CD14-positive monocyte (primary cell): ENCODE results near the gene DPM2. TPM values are rescaled to one million over a fixed set of nuclear protein-coding genes. Genes with fewer than 3 reads are reported as not detected.
A peak's percentile ranks its signal among the peaks of the same experiment; 100 is the strongest.

Experiments used
- DNase-seq, 3 donors: peaks; one replicate each; pipeline ENCODE4 v3.0.0-alpha.2; 2011 to 2022
- H2AFZ ChIP-seq: 2 replicates; pipeline ENCODE4 v1.6.0; 2012; ENCODE audit warnings: mild to moderate bottlenecking, low read depth, low read length, inconsistent platforms; ENCODE audit not compliant: insufficient read depth, poor library complexity, severe bottlenecking
- H3K27ac ChIP-seq, 2 donors: 1 replicate in 1 of 2; 2 replicates in 1 of 2; pipeline ENCODE4 v1.5.1; 2012 to 2013; ENCODE audit warnings: low read length in 2 of 2, control low read depth in 1 of 2, inconsistent platforms in 1 of 2, low read depth in 1 of 2, mild to moderate bottlenecking in 1 of 2
- H3K27me3 ChIP-seq, 2 donors: one replicate each; pipeline versions ENCODE4 v1.6.0 to v1.6.1; 2011 to 2013; ENCODE audit warnings: low read length in 2 of 2; ENCODE audit not compliant: control insufficient read depth in 2 of 2, insufficient read depth in 2 of 2
- H3K36me3 ChIP-seq, 2 donors: replicated peaks in 1 of 2; 1 replicate in 1 of 2; 2 replicates in 1 of 2; pipeline versions ENCODE4 v1.5.1 to v1.6.1; 2012 to 2013; ENCODE audit warnings: low read length in 2 of 2, control low read depth in 1 of 2, inconsistent platforms in 1 of 2, mild to moderate bottlenecking in 1 of 2; ENCODE audit not compliant: insufficient read depth in 2 of 2, control insufficient read depth in 1 of 2
- H3K4me1 ChIP-seq, 2 donors: 1 replicate in 1 of 2; 2 replicates in 1 of 2; pipeline versions ENCODE4 v1.5.1 to v1.6.1; 2012 to 2013; ENCODE audit warnings: low read length in 2 of 2, control low read depth in 1 of 2, inconsistent platforms in 1 of 2, mild to moderate bottlenecking in 1 of 2, moderate library complexity in 1 of 2; ENCODE audit not compliant: insufficient read depth in 2 of 2, control insufficient read depth in 1 of 2
- H3K4me2 ChIP-seq: replicated peaks from 2 replicates; pipeline ENCODE3; 2012; ENCODE audit warnings: low read length, moderate library complexity, mild to moderate bottlenecking; ENCODE audit not compliant: poor library complexity, severe bottlenecking; ENCODE audit errors: extremely low read depth
- H3K4me3 ChIP-seq, 3 experiments: fragments of 200-600 bp in 1 of 3; sonication (generic) in 1 of 3; replicated peaks in 1 of 3; 1 replicate in 2 of 3; 2 replicates in 1 of 3; pipeline ENCODE4 v1.5.1; 2011 to 2013; ENCODE audit warnings: low read length in 3 of 3, mild to moderate bottlenecking in 3 of 3, control low read depth in 2 of 3, low read depth in 2 of 3, inconsistent platforms in 1 of 3, moderate library complexity in 1 of 3
- H3K79me2 ChIP-seq: 2 replicates; pipeline ENCODE4 v1.6.0; 2012; ENCODE audit warnings: mild to moderate bottlenecking, control low read depth, inconsistent platforms, low read length, moderate library complexity; ENCODE audit not compliant: insufficient read depth
- H3K9ac ChIP-seq: 2 replicates; pipeline ENCODE4 v1.6.0; 2017; ENCODE audit warnings: low read length, mild to moderate bottlenecking; ENCODE audit not compliant: insufficient read depth, poor library complexity, severe bottlenecking
- H3K9me3 ChIP-seq, 2 donors: replicated peaks in 1 of 2; 1 replicate in 1 of 2; 2 replicates in 1 of 2; pipeline versions ENCODE4 v1.5.1 to v1.6.1; 2012 to 2013; ENCODE audit warnings: low read length in 2 of 2, control low read depth in 1 of 2; ENCODE audit not compliant: control insufficient read depth in 1 of 2, insufficient read depth in 1 of 2
- H4K20me1 ChIP-seq: 2 replicates; pipeline ENCODE4 v1.6.0; 2012; ENCODE audit warnings: mild to moderate bottlenecking, low read length, control low read depth, moderate library complexity; ENCODE audit not compliant: insufficient read depth
- H3K27ac Mint-ChIP-seq, 7 donors: one replicate each; pipeline ENCODE4 v1.8.0; 2020; ENCODE audit warnings: mild to moderate bottlenecking in 7 of 7, mixed read lengths in 7 of 7, moderate library complexity in 6 of 7, inconsistent platforms in 2 of 7
- H3K27me3 Mint-ChIP-seq, 3 donors: one replicate each; pipeline ENCODE4 v1.8.0; 2021 to 2022; ENCODE audit warnings: low read depth in 3 of 3, mild to moderate bottlenecking in 3 of 3, mixed read lengths in 3 of 3, moderate library complexity in 3 of 3, inconsistent platforms in 1 of 3
- H3K36me3 Mint-ChIP-seq, 2 donors: one replicate each; pipeline ENCODE4 v1.8.0; 2020; ENCODE audit warnings: mixed read lengths in 2 of 2, inconsistent platforms in 1 of 2, mild to moderate bottlenecking in 1 of 2
- H3K4me1 Mint-ChIP-seq: one replicate; pipeline ENCODE4 v1.8.0; 2020; ENCODE audit warnings: mild to moderate bottlenecking, mixed read lengths
- H3K4me3 Mint-ChIP-seq, 2 donors: one replicate each; pipeline ENCODE4 v1.8.0; 2020; ENCODE audit warnings: mild to moderate bottlenecking in 2 of 2, mixed read lengths in 2 of 2, moderate library complexity in 1 of 2
- H3K9me3 Mint-ChIP-seq, 7 donors: one replicate each; pipeline ENCODE4 v1.8.0; 2020 to 2022; ENCODE audit warnings: mixed read lengths in 7 of 7, mild to moderate bottlenecking in 6 of 7, moderate library complexity in 6 of 7, inconsistent platforms in 2 of 7
- WGBS: methylation state at CpG from one replicate; pipeline ENCODE4 v1.1.5; 2013; ENCODE audit warnings: missing lambda C conversion rate; ENCODE audit not compliant: insufficient coverage; 5-methylcytosine and 5-hydroxymethylcytosine counted together
- intact Hi-C, 2 donors: fragments of 100-400 bp; cut with micrococcal nuclease; formaldehyde crosslinking; loops; one replicate each; pipeline versions ENCODE4 v1.15.0 to v1.15.1; 2023
- polyA plus RNA-seq, 3 donors: library from polyadenylated mRNA; depleted of rRNA in 1 of 3; unstranded in 2 of 3; stranded (reverse) in 1 of 3; fragments of 300-500 nt in 2 of 3; fragments of >200 nt in 1 of 3; fragmentation: Illumina TruSeq in 2 of 3; gene quantifications; 1 replicate in 2 of 3; 2 replicates in 1 of 3; pipeline ENCODE4 v1.2.3, GENCODE V29; 2012 to 2021
- TF ChIP-seq, protein P1 (sequence below): fragments of 200-600 bp; IDR thresholded peaks from one replicate; pipeline ENCODE4 v1.8.0; 2022; ENCODE audit warnings: antibody characterized with exemption, mild to moderate bottlenecking

DPM2 gene
- polyA plus RNA-seq, 3 donors, result 22.4 to 28.7 (median 25.4) TPM

DNA sequence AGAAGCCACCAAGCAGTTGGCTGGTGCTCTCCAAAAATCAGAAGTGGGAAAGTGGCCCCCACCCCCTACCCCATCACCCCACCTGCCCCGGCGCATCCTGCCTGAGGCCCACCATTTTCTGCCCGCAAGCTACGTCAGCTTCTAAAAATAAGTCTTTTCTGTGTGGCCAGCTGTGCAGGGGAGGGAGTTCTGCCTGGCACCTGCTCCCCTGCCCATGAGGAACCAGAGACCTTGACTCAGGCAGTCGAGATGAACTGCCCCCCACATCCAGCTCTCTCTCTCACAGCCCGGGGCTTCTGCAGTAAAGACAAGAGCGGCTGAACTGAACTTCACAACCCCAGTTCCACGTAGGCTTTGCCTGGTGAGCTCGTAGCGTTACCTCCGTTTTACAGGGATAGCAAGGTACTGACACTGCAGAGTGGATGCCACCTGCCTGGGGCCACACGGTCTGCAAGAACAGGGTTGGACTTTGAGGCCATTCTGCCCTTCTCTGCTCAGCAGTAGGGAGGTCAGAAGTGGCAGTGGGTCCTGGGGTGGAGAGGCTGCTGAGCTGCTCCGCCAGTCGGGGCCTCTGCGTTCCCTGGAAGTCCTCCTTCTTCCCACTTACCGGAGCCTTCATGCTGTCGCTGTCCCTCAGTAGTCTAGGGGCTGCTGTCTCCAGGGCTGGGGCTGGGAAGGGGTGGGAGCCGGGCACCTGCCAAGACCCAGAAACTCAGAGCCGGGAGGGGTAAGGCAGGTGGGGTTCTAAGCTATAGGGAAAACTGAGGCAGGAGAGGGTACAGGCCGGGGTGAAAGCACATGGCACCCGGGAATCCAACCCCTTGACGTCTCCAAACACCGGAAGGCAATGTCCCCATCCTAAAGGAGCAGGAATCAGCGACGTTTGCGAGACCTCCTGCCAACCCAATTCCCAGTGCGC is 21.6 kb downstream of the DPM2 start:
- TF ChIP-seq, protein P1, sequence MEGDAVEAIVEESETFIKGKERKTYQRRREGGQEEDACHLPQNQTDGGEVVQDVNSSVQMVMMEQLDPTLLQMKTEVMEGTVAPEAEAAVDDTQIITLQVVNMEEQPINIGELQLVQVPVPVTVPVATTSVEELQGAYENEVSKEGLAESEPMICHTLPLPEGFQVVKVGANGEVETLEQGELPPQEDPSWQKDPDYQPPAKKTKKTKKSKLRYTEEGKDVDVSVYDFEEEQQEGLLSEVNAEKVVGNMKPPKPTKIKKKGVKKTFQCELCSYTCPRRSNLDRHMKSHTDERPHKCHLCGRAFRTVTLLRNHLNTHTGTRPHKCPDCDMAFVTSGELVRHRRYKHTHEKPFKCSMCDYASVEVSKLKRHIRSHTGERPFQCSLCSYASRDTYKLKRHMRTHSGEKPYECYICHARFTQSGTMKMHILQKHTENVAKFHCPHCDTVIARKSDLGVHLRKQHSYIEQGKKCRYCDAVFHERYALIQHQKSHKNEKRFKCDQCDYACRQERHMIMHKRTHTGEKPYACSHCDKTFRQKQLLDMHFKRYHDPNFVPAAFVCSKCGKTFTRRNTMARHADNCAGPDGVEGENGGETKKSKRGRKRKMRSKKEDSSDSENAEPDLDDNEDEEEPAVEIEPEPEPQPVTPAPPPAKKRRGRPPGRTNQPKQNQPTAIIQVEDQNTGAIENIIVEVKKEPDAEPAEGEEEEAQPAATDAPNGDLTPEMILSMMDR, result no peak
- Mint-ChIP-seq H3K27me3 (peaks cover 1 to 8% (median 7%) of the 10 kb centered on the region in 3 donors), H3K9me3 (peaks cover 0 to 1% (median 0%) of the 10 kb centered on the region in 7 donors), H3K27ac (peak overlapping the region in 5 of 7 donors; percentile 41 to 59 (median 50)), H3K4me3 (peak overlapping the region; percentile 81 to 86), H3K36me3 (peaks cover 23 to 28% of the 10 kb centered on the region in 2 donors), H3K4me1 (peaks cover 60% of the 10 kb centered on the region)
- Histone ChIP-seq H3K9me3 (no peaks in the 10 kb centered on the region), H4K20me1 (no peaks in the 10 kb centered on the region), H3K4me2 (peak overlapping the region; percentile 99), H3K4me3 (peak overlapping the region; percentile 54 to 92 (median 55)), H3K4me1 (peaks cover 49 to 57% of the 10 kb centered on the region in 2 donors), H3K9ac (peak overlapping the region; percentile 69), H3K79me2 (no peaks in the 10 kb centered on the region), H2AFZ (peak overlapping the region; percentile 96), H3K27me3 (no peaks in the 10 kb centered on the region), H3K27ac (peak overlapping the region in 1 of 2 donors; percentile 48), H3K36me3 (peaks cover 7 to 17% of the 10 kb centered on the region in 2 donors)
- DNase-seq, result no peak
- WGBS, result 3% methylated on average over 11 of the region's 27 CpGs
- intact Hi-C loops, result loop anchor here (5.0 kb wide), 6 partner anchors 54 to 694 kb away; partner anchors contain the start of genes CDK9 (in 1 of the 2), SH2D3C (in 1 of the 2) and TOR2A (in 1 of the 2)

GRCh38 chr9:127915325-127915752 is 22.3 kb downstream of the DPM2 start:
- peak overlapping the region; percentile 99 for H3K4me2 ChIP-seq
- no peak overlapping the region for H3K4me3 ChIP-seq
- H3K27me3 ChIP-seq, result no peaks in the 10 kb centered on the region
- peaks cover 46 to 53% of the 10 kb centered on the region in 2 donors for H3K4me1 ChIP-seq
- H3K9ac ChIP-seq, result no peak overlapping the region
- Mint-ChIP-seq H3K27me3 (peaks cover 1 to 8% (median 7%) of the 10 kb centered on the region in 3 donors), H3K9me3 (peaks cover 0 to 1% (median 0%) of the 10 kb centered on the region in 7 donors), H3K4me3 (peak overlapping the region in 1 of 2 donors; percentile 6), H3K27ac (peak overlapping the region in 1 of 7 donors; percentile 35), H3K36me3 (peaks cover 27 to 30% of the 10 kb centered on the region in 2 donors), H3K4me1 (peaks cover 53% of the 10 kb centered on the region)
- H3K9me3 ChIP-seq, result no peaks in the 10 kb centered on the region
- H3K79me2 ChIP-seq, result no peaks in the 10 kb centered on the region
- no peak overlapping the region for H2AFZ ChIP-seq
- H4K20me1 ChIP-seq, result no peaks in the 10 kb centered on the region
- H3K27ac ChIP-seq, result no peak overlapping the region
- no peak for DNase-seq
- intact Hi-C loops, result loop anchor here (5.0 kb wide), 6 partner anchors 53 to 693 kb away; partner anchors contain the start of genes CDK9 (in 1 of the 2), SH2D3C (in 1 of the 2) and TOR2A (in 1 of the 2)
- WGBS, result 89% methylated on average over 4 of the region's 5 CpGs
- TF ChIP-seq, protein P1, result no peak
- peaks cover 12 to 21% of the 10 kb centered on the region in 2 donors for H3K36me3 ChIP-seq
